ENCODE measurements around the gene DEAF1.
A peak's percentile ranks its signal among the peaks of the same experiment; 100 is the strongest.
"Not testable (repeated sequence)": the region's sequence is repeated elsewhere in the genome, so short reads cannot be mapped to it uniquely, and the experiment has no call there.

DEAF1 gene

DNA sequence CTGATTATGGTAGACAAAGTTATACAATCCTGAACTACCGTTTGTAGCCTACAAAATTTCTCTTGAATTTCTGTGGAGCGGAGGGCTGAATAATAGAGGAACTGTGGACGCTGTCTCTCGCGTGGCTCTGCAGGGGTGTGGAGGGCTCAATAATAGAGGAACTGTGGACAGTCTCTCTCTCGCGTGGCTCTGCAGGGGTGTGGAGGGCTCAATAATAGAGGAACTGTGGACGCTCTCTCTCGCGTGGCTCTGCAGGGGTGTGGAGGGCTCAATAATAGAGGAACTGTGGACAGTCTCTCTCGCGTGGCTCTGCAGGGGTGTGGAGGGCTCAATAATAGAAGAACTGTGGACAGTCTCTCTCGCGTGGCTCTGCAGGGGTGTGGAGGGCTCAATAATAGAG lies 41.9 kb downstream of the DEAF1 start:
- not testable (repeated sequence) for DNase-seq

DNA sequence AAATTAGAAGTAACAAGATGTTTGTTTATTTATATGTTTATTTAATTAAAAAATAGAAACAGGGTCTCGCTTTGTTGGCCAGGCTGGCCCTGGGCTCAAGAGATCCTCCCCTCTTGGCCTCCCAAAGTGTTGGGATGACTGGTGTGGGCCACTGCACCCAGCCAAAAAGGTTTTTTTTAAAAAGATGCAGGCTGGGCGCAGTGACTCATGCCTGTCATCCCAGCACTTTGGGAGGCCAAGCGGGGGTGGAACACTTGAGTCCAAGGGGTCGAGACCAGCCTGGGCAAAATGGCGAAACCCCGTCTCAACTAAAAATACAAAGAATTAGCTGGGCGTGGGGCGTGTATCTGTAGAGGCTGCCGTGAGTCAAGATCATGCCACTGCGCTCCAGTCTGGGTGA lies 44.5 kb downstream of the DEAF1 start:
- DNase-seq, result no peak

DNA sequence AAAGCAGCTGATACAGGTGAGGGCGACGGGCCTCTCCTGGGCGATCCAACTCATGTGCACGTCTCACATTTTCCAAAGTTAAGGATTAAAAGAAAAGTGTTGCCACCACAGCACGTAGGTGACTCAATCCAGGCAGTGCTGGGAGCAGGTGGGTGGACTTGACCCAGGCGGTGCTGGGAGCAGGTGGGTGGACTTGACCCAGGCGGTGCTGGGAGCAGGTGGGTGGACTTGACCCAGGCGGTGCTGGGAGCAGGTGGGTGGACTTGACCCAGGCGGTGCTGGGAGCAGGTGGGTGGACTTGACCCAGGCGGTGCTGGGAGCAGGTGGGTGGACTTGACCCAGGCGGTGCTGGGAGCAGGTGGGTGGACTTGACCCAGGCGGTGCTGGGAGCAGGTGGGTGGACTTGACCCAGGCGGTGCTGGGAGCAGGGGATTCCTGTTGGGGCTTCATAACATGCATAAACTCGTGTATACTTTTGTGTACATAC lies 47.3 kb downstream of the DEAF1 start:
- DNase-seq, result not testable (repeated sequence)

DNA sequence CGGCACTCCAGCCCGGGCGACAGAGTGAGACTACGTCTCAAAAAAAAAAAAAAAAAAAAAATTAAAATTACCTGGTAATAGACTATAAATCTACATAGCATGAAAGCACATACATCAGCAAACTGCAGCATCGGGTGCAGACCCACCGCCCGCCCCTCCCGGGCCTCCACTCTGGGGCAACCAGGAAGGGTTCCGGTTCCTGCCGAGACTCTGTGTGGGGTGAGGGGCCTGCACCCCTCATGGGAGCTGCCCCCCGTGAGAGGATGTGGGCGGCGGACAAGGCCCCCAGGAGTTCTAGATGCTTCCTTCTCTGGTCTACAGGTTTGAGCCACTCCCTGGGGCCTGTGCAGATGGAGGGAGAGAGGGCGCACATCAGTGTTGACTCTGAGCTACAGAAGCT lies 48.8 kb downstream of the DEAF1 start:
- DNase-seq, result no peak

DNA sequence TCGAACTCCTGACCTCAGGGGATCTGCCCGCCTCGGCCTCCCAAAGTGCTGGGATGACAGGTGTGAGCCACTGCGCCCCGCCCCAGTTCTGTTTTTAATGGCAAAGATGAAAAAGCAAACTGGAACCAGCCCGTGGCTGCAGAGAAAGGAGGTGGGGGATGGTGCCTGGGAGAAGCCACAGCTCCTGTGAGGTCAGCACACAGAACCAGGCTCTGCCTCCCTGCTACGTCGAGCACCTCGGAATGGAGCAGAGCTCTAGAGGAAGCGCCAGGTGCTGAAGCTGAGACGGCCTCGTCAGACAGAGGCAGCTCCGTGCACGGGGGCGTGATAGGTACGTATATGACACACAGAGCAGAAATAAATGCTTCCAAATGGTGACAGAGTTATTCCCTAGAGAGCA lies 49.5 kb downstream of the DEAF1 start:
- DNase-seq, result peak in 32 of 56 donors; percentile 3 to 87 (median 48)

DNA sequence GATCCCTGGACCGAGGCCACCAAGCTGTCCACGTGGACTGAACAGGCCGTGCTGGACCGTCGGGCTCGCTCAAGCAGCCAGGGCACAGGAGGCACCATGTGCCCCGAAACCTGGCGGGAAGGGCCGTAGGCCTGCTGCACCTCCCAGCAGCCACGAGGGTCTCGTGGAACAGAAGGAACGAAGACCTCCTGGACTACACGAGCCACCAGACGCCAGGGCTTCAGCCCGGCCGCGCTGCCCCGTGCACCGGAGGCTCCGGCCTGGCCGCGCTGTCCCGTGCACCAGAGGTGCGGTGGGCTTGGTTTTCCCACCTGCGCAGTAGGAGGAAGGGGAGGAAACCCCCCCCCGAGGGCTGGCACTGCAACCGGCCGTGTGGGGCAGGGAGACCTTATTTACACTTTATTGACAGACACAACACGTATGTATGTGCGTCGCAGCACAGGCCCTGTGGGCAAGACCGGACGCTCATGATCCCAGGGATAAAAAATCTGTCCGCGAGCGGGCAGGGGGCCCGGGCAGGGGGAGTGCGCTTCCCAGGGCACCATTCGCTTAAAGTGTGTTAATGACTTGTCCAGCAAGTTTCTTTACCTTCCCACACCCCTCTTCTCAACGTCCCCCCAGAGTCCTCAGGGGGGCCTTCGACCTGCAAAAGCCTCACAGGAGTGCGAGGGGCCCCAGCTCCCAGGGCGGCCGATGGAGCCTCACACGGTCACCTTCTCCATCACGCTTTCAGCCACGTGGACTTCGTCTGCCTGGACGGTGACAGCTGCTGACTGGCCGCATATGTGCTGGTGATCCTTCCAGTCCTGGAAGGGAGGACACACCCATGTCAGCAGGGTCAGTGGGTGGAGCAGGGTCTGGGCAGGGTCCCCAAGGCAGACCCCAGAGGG lies 50.9 kb downstream of the DEAF1 start:
- DNase-seq, result no peak

DNA sequence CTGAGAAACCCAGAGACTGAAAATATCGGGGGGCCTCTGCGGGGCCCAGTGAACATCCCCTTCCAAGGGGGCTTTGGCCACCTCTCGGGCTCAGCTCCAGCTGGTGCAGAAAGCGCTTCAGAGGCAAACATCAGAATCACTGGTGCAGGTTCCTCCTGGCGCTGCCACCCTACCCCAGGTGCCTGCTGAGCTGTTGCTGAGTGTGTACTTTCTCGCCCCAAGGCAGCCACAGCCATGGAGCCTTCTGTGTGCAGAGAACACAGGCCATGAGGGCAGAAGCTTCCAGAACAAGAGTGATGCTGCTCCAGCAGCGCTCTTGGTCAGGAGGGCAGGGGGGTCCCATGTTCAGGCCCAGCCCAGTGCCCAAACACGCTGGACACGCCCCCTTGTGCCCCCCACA lies 51.7 kb downstream of the DEAF1 start:
- no peak for DNase-seq

DNA sequence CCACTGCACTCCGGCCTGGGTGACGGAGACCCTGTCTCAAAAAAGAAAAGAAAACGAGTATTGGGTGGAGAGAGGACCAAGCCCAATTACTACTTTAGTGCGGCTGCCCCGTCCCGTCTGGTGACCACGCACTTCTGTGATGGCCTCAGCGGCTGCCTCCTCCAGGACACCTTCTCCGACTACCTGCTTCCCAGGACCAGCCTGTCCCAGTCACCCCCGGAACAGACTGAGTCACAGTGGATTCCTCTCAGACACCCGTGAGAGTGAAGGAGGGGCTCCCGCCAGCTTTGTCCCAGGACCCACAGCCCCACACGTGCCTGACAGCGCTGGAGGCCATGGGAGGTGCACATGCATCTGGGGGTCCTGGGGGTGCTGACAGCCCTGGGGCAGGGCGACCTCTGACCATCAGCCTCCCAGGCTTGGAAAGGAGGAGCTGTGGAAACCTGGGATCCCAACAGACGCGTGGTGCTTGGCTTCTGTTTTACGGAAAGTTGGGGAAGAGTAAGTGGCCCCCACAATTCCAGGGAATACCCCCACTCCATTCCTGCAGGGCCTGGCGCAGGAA lies 53.1 kb downstream of the DEAF1 start:
- DNase-seq, result no peak

DNA sequence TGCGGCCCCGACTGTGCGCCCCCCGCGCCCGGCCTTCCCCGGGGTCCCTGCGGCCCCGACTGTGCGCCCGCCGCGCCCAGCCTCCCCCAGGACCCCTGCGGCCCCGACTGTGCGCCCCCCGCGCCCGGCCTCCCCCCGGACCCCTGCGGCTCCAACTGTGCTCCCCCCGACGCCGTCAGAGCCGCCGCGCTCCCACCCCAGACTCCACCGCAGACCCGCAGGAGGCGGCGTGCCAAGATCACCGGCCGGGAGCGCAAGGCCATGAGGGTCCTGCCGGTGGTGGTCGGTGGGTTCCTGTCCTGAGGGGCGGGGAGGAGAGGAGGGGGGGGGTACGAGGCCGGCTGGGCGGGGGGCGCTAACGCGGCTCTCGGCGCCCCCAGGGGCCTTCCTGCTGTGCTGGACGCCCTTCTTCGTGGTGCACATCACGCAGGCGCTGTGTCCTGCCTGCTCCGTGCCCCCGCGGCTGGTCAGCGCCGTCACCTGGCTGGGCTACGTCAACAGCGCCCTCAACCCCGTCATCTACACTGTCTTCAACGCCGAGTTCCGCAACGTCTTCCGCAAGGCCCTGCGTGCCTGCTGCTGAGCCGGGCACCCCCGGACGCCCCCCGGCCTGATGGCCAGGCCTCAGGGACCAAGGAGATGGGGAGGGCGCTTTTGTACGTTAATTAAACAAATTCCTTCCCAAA lies 54.9 kb downstream of the DEAF1 start:
- no peak for DNase-seq

DNA sequence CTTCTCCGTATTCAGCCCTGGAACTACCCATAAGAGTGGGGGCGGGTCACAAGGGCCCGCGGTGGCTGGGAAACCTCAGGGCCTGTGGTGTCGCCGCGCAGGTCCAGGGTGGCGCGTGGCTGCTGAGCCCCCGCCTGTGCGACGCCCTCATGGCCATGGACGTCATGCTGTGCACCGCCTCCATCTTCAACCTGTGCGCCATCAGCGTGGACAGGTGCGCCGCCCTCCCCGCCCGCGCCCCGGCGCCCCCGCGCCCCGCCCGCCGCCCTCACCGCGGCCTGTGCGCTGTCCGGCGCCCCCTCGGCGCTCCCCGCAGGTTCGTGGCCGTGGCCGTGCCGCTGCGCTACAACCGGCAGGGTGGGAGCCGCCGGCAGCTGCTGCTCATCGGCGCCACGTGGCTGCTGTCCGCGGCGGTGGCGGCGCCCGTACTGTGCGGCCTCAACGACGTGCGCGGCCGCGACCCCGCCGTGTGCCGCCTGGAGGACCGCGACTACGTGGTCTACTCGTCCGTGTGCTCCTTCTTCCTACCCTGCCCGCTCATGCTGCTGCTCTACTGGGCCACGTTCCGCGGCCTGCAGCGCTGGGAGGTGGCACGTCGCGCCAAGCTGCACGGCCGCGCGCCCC lies 55.6 kb downstream of the DEAF1 start:
- DNase-seq, result no peak

DNA sequence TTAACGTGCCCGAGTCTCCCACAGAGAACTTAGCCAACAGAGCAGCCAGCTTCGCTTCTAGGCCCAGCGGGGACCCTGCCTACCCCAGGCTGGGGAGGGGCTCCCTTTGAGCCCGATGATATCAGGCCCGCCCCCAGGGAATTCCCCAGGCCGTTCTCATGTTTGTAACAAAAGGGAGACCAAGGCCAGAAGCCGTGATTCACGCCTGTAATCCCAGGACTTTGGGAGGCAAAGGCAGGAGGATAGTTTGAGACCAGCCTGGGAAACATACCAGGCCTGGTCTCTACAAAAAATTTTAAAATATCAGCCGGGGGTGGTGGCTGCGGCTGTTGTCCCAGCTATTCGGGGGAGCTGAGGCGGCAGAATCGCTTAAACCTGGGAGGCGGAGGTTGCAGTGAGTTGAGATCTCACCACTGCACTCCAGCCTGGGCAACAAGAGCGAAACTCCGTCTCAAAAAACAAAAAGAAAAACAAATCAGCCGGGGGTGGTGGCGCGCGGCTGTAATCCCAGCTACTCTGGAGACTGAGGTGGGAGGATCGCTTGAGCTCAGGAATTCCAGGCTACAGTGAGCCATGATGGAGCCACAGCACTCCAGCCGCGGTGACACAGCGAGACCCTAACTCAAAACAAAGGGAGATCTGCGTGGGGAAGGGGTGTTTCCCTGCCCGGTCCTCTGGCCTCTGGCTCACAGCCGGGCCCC lies 56.2 kb downstream of the DEAF1 start:
- DNase-seq, result no peak

DNA sequence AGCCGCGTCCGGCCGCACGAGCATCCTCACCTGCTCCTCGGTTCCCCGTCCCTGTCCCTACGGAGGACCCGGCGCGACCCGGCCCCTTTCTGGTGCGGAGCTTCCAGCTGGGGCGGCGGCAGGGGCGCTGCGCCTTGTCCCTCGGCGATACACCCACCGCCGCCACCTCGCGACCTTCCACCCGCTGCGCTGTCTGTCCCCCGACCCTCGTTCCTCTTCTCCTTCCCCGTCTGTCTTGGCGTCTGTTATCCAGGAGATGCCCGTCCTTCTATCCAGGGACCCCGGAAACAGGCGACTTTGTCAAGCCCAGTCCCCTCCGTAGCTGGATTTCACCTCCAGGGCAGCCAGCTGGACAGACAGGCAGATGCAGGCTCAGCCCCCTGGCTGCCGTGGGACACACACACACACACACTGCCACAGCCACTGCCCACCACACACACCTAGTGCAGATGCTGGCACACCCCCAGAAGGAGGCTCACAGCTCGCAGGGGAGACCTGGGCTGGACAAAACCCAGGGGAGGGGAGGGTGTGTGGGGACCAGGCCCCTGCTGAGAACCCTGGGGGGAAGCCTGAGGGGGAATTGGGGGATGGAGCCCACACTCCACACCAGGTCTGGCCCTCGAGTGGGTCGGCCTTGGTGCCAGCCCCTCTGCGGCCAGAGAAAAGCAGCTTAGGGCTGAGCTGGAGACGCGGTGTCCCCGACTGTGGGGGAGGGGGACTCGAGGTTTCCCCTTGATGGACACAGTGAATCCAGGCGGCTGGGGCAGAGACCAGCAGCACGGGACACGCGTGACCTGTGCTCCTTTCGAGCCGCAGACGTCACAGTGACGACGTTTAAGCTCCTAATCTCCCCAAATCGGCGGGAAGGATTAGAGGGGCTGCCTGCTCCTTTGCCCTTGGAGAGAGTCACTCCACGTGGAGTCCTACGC lies 57.2 kb downstream of the DEAF1 start:
- no peak for DNase-seq

DNA sequence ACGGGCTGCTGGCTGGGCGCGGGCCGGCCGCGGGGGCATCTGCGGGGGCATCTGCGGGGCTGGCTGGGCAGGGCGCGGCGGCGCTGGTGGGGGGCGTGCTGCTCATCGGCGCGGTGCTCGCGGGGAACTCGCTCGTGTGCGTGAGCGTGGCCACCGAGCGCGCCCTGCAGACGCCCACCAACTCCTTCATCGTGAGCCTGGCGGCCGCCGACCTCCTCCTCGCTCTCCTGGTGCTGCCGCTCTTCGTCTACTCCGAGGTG lies 57.8 kb downstream of the DEAF1 start:
- DNase-seq, result no peak

DNA sequence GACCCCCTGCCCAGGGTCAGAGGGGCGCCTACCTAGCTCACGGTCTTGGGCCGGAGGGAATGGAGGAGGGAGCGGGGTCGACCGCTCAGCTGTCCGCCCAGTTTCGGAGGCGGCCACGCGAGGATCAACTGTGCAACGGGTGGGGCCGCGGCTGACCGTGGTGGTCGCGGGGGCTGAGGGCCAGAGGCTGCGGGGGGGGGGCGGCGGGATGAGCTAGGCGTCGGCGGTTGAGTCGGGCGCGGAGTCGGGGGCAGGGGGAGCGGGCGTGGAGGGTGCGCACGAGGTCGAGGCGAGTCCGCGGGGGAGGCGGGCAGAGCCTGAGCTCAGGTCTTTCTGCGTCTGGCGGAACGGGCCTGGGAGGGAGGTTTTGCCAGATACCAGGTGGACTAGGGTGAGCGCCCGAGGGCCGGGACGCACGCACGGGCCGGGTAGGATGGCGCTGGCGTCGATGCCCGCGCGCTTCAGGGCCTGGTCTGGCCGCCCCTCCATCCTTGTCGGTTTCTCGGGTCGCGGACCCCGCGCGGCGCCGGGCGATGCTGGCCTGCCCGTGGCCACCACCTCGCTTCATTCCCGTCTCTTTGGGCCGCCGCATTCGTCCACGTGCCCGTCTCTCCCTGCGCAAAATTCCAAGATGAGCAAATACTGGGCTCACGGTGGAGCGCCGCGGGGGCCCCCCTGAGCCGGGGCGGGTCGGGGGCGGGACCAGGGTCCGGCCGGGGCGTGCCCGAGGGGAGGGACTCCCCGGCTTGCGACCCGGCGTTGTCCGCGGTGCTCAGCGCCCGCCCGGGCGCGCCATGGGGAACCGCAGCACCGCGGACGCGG lies 58.3 kb downstream of the DEAF1 start, which contains the start of gene DRD4:
Gene DRD4 (plus strand): TSS at position 759 of the 822 bp plus-strand sequence. CDS start 36 bp downstream, at position 795.
- peak in 1 of 56 donors; percentile 43 for DNase-seq

DNA sequence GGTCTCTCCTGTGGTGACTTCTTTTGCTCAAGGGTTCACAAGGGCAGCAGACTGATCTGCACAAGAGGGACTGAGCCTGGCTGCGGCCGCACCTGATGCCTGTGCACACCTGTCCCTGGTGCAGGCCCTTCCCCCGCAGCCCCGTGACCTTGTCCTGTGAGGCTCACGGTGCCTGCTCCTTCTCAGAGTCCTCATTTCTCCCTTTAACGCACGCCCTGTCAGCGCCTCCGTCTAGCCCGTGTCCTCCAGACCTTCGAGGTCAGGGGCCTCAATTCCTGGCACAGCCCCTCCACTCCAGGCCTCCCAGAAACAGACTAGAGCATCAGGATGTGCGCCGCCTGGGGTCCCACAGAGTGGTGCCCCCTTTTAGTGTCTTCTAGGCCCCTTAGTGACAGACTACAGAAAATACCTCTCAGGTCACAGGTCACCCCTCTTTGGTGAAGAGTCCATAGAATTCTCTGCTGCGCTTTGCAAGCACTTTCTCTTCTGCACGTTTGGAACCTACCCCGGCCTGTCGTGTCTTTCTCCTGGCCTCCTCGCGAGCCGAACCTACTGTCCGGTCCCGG lies 59.0 kb downstream of the DEAF1 start:
- DNase-seq, result no peak

DNA sequence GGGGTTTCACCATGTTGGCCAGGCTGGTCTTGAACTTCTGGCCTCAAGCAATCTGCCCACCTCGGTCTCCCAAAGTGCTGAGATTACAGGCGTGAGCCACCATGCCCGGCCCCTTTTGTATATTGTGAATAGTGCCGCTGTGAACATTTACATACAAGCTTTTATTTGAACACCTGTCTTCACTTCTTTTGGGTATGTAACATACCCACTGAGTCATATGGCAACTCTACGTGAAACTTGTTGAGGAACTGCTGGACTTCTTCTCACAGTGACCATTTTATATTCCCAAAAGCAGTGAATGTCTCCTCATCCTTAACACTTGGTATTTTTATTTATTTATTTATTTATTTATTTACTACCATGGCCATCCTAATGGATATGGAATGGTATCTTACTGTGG lies 64.2 kb downstream of the DEAF1 start:
- DNase-seq, result no peak

DNA sequence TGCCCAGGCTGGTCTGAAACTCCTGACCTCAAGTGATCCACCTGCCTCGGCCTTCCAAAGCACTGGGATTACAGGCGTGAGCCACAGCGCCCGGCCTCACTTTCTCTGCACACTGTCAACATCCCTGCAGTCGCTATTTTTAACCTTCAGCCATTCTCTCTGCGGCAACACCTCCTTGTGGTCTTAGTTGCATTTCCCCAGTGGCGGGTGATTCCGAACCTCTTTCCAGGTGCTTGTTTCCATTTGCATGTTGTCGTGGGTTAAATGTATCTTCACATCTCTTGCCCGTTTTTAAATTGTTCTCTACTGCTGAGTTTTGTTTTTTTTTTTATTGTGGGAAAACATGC lies 65.8 kb downstream of the DEAF1 start:
- no peak for DNase-seq

DNA sequence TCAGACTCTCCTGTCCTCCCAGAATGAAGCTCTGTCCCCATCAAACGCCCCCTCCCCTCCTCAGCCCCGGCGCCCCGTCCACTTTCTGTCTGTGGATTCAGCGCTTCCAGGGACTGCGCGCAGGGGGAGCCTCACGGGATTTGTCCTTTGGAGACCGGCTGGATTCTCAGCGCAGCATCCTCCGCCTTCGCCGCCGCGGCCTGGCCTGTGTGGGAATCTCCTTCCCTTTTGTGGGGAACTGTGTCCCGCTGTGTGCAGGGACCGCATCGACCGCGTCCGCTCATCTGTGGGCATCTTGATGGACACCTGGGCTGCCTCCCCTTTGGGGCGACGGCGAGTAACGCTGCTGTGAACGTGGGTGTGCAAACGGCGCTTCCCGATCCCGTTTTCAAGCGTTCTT lies 67.0 kb downstream of the DEAF1 start:
- no peak for DNase-seq

DNA sequence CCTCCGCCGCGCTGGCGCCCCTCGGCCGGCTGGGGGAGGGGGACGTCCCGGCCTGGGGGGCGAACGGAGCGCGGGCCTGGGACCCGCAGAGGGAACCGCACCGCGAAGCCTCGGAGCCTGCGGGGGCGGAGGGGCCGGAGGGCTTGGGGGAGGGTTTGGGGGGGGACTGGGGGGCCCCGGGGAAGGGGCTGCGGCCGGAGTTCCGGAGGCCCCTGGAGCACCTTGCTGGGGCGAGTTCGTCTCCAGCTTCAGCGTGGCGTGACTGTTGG lies 67.8 kb downstream of the DEAF1 start:
- DNase-seq, result no peak

Data from nucleus accumbens (tissue), 56 donors.